HL-60 (cell line): ENCODE measurements around the gene ADM2.

ENCODE experiments used
- DNase-seq, 2 experiments: peaks; one replicate each; pipeline ENCODE4 v3.0.0-alpha.2; 2010 to 2020; ENCODE audit warnings: low read depth in 1 of 2, low spot score in 1 of 2
- H3K27ac ChIP-seq: fragments of 250-450 bp; sonication (Bioruptor Pico); replicated peaks from 2 replicates; pipeline ENCODE4 v1.5.1; 2020; ENCODE audit warnings: mild to moderate bottlenecking, moderate library complexity
- H3K27me3 ChIP-seq: fragments of 250-450 bp; sonication (Bioruptor Pico); 2 replicates; pipeline ENCODE4 v1.5.1; 2021; ENCODE audit warnings: mild to moderate bottlenecking, moderate library complexity; ENCODE audit not compliant: insufficient read depth, poor library complexity, severe bottlenecking
- H3K4me3 ChIP-seq: replicated peaks from 2 replicates; pipeline ENCODE4 v1.5.1; 2011; ENCODE audit warnings: mild to moderate bottlenecking, control low read depth, low read length; ENCODE audit not compliant: insufficient read depth
- CTCF ChIP-seq: IDR thresholded peaks from one replicate; pipeline ENCODE4 v1.5.1; 2011; ENCODE audit warnings: low read length, control low read depth, inconsistent platforms; ENCODE audit not compliant: insufficient read depth
- GABPA ChIP-seq: IDR thresholded peaks from 2 replicates; pipeline ENCODE4 v1.6.1; 2012; ENCODE audit warnings: low read depth
- POLR2AphosphoS5 ChIP-seq: IDR thresholded peaks from 2 replicates; pipeline ENCODE4 v1.6.1; 2012; ENCODE audit warnings: low read depth
- REST ChIP-seq: IDR thresholded peaks from 2 replicates; pipeline ENCODE4 v1.6.1; 2012; ENCODE audit warnings: low read depth; ENCODE audit not compliant: insufficient replicate concordance
- SPI1 ChIP-seq: IDR thresholded peaks from 2 replicates; pipeline ENCODE4 v1.6.1; 2012; ENCODE audit warnings: low read depth, mild to moderate bottlenecking, borderline replicate concordance

ADM2 gene

GRCh38 chr22:50446708-50447575 lies 34.4 kb upstream of the ADM2 start:
- no peak for TF ChIP-seq REST
- DNase-seq, result no peak
- H3K27ac ChIP-seq, result no peak overlapping the region

GRCh38 chr22:50447576-50448551 lies 33.5 kb upstream of the ADM2 start:
- DNase-seq, result no peak
- H3K27ac ChIP-seq, result no peak overlapping the region

More at GRCh38 chr22:50446708-50447575, 34.4 kb upstream of the ADM2 start:
- H3K27me3 ChIP-seq, result no peaks in the 10 kb centered on the region
- no peak overlapping the region for H3K4me3 ChIP-seq

GRCh38 chr22:50452649-50453048 lies 28.7 kb upstream of the ADM2 start:
- TF ChIP-seq SPI1, result no peak
- Histone ChIP-seq H3K4me3 (no peak overlapping the region), H3K27me3 (no peaks in the 10 kb centered on the region), H3K27ac (no peak overlapping the region)
- DNase-seq, result no peak

More at GRCh38 chr22:50447576-50448551, 33.5 kb upstream of the ADM2 start:
- H3K27me3 ChIP-seq, result no peaks in the 10 kb centered on the region
- TF ChIP-seq GABPA (no peak), POLR2AphosphoS5 (no peak), SPI1 (no peak), REST (no peak), CTCF (no peak)
- no peak overlapping the region for H3K4me3 ChIP-seq

GRCh38 chr22:50454556-50455075 lies 26.7 kb upstream of the ADM2 start:
- Histone ChIP-seq H3K27me3 (no peaks in the 10 kb centered on the region), H3K4me3 (no peak overlapping the region), H3K27ac (no peak overlapping the region)
- DNase-seq, result no peak
- TF ChIP-seq GABPA, result no peak

GRCh38 chr22:50455201-50455600 lies 26.1 kb upstream of the ADM2 start:
- TF ChIP-seq POLR2AphosphoS5, result no peak
- no peak for TF ChIP-seq CTCF
- no peak for TF ChIP-seq REST
- no peak for TF ChIP-seq GABPA
- TF ChIP-seq SPI1, result no peak
- no peak for DNase-seq
- H3K27ac ChIP-seq, result no peak overlapping the region
- no peak overlapping the region for H3K4me3 ChIP-seq
- no peaks in the 10 kb centered on the region for H3K27me3 ChIP-seq
